Uterus (tissue), 2 donors: Measurements from ENCODE around the gene ITPR1.

Experiments used
- CTCF ChIP-seq, 4 experiments: fragments of 200-600 bp in 2 of 4; fragments of 450-650 bp in 2 of 4; sonication (generic) in 2 of 4; IDR thresholded peaks; one replicate each; pipeline ENCODE4 v1.5.1; 2016 to 2019; ENCODE audit warnings: antibody characterized with exemption in 4 of 4, mild to moderate bottlenecking in 2 of 4, moderate library complexity in 1 of 4
- POLR2A ChIP-seq, 2 donors: fragments of 450-650 bp; IDR thresholded peaks; one replicate each; pipeline ENCODE4 v1.6.1; 2016; ENCODE audit warnings: antibody characterized with exemption in 2 of 2, mild to moderate bottlenecking in 1 of 2, moderate library complexity in 1 of 2

DNA sequence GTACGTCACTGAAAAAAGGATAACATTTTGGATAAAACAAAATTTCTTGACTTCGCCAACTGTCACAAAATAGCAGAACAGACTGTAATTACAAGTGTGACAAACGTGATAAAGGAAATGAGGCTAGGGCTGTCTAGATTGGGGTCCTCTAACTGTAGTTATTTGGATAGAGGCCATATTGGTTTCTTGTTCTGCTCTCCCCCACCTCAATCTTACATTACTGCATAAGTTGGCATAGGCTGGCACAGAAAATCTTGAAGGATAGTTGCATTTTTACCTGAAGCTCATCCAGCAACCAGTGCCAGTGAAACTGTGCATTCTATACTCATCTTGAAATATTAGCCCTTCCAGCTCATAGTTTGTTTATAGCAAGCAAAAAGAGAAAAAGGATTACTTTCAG lies 84.6 kb downstream of the ITPR1 start:
- TF ChIP-seq CTCF (IDR thresholded peaks at IDR 0.05) (no peak), POLR2A (IDR thresholded peaks at IDR 0.05) (no peak)
